Fibroblast of lung (primary cell): ENCODE data around the gene CDCA4.

Source experiments
- CTCF ChIP-seq, 2 donors: IDR thresholded peaks in 1 of 2; conservative IDR thresholded peaks in 1 of 2; 1 replicate in 1 of 2; 2 replicates in 1 of 2; pipeline ENCODE4 v1.5.1; 2011 to 2012; ENCODE audit warnings: low read length in 2 of 2, control low read depth in 1 of 2, inconsistent platforms in 1 of 2, low read depth in 1 of 2, mild to moderate bottlenecking in 1 of 2
- EZH2 ChIP-seq: IDR thresholded peaks from 2 replicates; pipeline ENCODE4 v1.5.1; 2012; ENCODE audit warnings: low read length, control low read depth, mild to moderate bottlenecking; ENCODE audit errors: missing control alignments

- TF ChIP-seq CTCF (conservative IDR thresholded peaks at IDR 0.05 in 1 of 2, IDR thresholded peaks at IDR 0.05 in 1 of 2; ENCODE audit: low read depth in 1 of 2, low read length in 2 of 2) (no peak), EZH2 (no peak)
Measured at GRCh38 chr14:105023144-105023543, 2.3 kb upstream of the CDCA4 start.
